PFSK-1 (cell line): Measurements from ENCODE around the gene EFCC1.

ENCODE experiments used
- POLR2AphosphoS5 ChIP-seq: IDR thresholded peaks from 2 replicates; pipeline ENCODE4 v1.6.1; 2012; ENCODE audit warnings: low read depth, mild to moderate bottlenecking, control low read depth, low read length, moderate library complexity
- REST ChIP-seq, 2 experiments: IDR thresholded peaks; 2 replicates each; pipeline versions ENCODE4 v1.6.1 to v1.8.0; 2011 to 2012; ENCODE audit warnings: low read depth in 2 of 2, low read length in 2 of 2, control low read depth in 1 of 2, inconsistent platforms in 1 of 2, mild to moderate bottlenecking in 1 of 2, moderate library complexity in 1 of 2; ENCODE audit not compliant: insufficient read depth in 1 of 2
- TAF1 ChIP-seq: IDR thresholded peaks from 2 replicates; pipeline ENCODE4 v1.6.1; 2012; ENCODE audit warnings: low read length, control low read depth, borderline replicate concordance; ENCODE audit not compliant: insufficient read depth

DNA sequence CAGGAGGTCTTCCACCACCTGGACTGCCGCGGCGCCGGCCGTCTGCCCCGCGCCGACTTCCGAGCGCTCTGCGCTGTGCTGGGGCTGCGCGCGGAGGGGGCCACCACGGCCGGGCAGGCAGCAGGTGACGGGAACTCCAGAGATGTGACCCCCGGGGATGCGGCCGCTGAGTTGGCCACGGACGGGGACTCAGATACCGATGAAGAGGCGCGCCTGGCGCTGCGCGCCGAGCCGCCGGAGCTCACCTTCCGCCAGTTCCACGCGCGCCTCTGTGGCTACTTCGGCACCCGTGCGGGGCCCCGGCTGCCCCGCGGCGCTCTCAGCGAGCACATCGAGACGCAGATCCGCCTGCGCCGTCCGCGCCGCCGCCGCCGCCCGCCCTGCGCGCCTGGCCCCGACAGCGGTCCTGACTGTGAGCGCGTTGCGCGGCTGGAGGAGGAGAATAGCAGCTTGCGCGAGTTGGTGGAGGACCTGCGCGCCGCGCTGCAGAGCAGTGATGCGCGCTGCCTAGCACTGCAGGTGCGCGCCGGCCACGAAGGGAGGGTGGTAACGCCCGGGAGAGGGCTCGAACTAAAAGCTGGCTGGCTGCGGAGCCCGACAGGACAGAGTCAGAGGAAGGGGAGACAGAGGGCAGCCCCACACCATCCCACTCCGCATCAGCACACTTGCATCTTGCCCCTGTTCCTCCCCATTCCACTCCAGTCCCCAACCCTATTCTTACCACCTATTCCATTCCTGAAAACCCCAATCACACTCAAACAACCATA, 885 bp downstream of the EFCC1 start:
- TF ChIP-seq POLR2AphosphoS5 (no peak), TAF1 (no peak), REST (IDR thresholded peaks at IDR 0.05; ENCODE audit: insufficient read depth in 1 of 2, low read depth in 2 of 2, low read length in 2 of 2) (no peak)
